ENCODE data around the gene PC. TPM values are rescaled to one million over a fixed set of nuclear protein-coding genes. Genes with fewer than 3 reads are reported as not detected.

Gene PC
- total RNA-seq, 2 donors from 2014 or later = 8.0 to 12.7 TPM

- Histone ChIP-seq H3K27ac (no peak overlapping the region), H3K36me3 (no peaks in the 10 kb centered on the region), H3K4me1 (ENCODE audit: control insufficient read depth in 1 of 2, low read depth in 2 of 2) (no peaks in the 10 kb centered on the region), H3K4me3 (no peak overlapping the region), H3K9me3 (no peaks in the 10 kb centered on the region), H3K27me3 (replicated peaks; ENCODE audit: insufficient read depth) (no peaks in the 10 kb centered on the region)
- ATAC-seq (ENCODE audit: insufficient number of reproducible peaks, low FRiP score, low read depth) (no peak), DNase-seq (ENCODE audit: low spot score) (no peak)
- TF ChIP-seq CTCF (IDR thresholded peaks at IDR 0.05) = no peak
These were observed 45.3 kb downstream of the PC start for GRCh38 chr11:66912911-66913310.

GRCh38 chr11:66912361-66912760 is 45.8 kb downstream of the PC start:
- no peak for TF ChIP-seq CTCF (IDR thresholded peaks at IDR 0.05)
- Histone ChIP-seq H3K27ac (no peak overlapping the region), H3K9me3 (no peaks in the 10 kb centered on the region), H3K4me3 (no peak overlapping the region), H3K36me3 (no peaks in the 10 kb centered on the region), H3K27me3 (replicated peaks; ENCODE audit: insufficient read depth) (no peaks in the 10 kb centered on the region), H3K4me1 (ENCODE audit: control insufficient read depth in 1 of 2, low read depth in 2 of 2) (no peaks in the 10 kb centered on the region)
- no peak for ATAC-seq (ENCODE audit: insufficient number of reproducible peaks, low FRiP score, low read depth)
- no peak for DNase-seq (ENCODE audit: low spot score)

GRCh38 chr11:66910669-66911068 is 47.5 kb downstream of the PC start:
- ATAC-seq (ENCODE audit: insufficient number of reproducible peaks, low FRiP score, low read depth) = no peak
- no peaks in the 10 kb centered on the region for H3K4me1 ChIP-seq (ENCODE audit: control insufficient read depth in 1 of 2, low read depth in 2 of 2)
- no peak for DNase-seq (ENCODE audit: low spot score)

GRCh38 chr11:66910016-66910415 is 48.2 kb downstream of the PC start:
- DNase-seq (ENCODE audit: low spot score) = no peak
- H3K27ac ChIP-seq = no peak overlapping the region
- H3K4me3 ChIP-seq = no peak overlapping the region
- no peak for ATAC-seq (ENCODE audit: insufficient number of reproducible peaks, low FRiP score, low read depth)
- H3K9me3 ChIP-seq = no peaks in the 10 kb centered on the region
- no peaks in the 10 kb centered on the region for H3K4me1 ChIP-seq (ENCODE audit: control insufficient read depth in 1 of 2, low read depth in 2 of 2)
- TF ChIP-seq CTCF (IDR thresholded peaks at IDR 0.05) = no peak
- H3K27me3 ChIP-seq (replicated peaks; ENCODE audit: insufficient read depth) = no peaks in the 10 kb centered on the region
- no peaks in the 10 kb centered on the region for H3K36me3 ChIP-seq

More at GRCh38 chr11:66910669-66911068, 47.5 kb downstream of the PC start:
- no peaks in the 10 kb centered on the region for H3K36me3 ChIP-seq
- H3K27ac ChIP-seq = no peak overlapping the region
- no peak overlapping the region for H3K4me3 ChIP-seq
- TF ChIP-seq CTCF (IDR thresholded peaks at IDR 0.05) = no peak
- H3K27me3 ChIP-seq (replicated peaks; ENCODE audit: insufficient read depth) = no peaks in the 10 kb centered on the region
- H3K9me3 ChIP-seq = no peaks in the 10 kb centered on the region

- Histone ChIP-seq H3K4me1 (ENCODE audit: control insufficient read depth in 1 of 2, low read depth in 2 of 2) (no peaks in the 10 kb centered on the region), H3K27ac (no peak overlapping the region), H3K9me3 (no peaks in the 10 kb centered on the region), H3K36me3 (no peaks in the 10 kb centered on the region), H3K27me3 (replicated peaks; ENCODE audit: insufficient read depth) (no peaks in the 10 kb centered on the region), H3K4me3 (no peak overlapping the region)
- no peak for TF ChIP-seq CTCF (IDR thresholded peaks at IDR 0.05)
- ATAC-seq (ENCODE audit: insufficient number of reproducible peaks, low FRiP score, low read depth) = no peak
- no peak for DNase-seq (ENCODE audit: low spot score)
These were observed 49.0 kb downstream of the PC start for GRCh38 chr11:66909181-66909580.

Measured in thoracic aorta (tissue), 2 donors.